GM12878 (cell line): ENCODE measurements around the gene CMTM2. TPM values are rescaled to one million over a fixed set of nuclear protein-coding genes. Genes with fewer than 3 reads are reported as not detected.

ENCODE experiments used
- ATAC-seq: fragments of 200-7000 bp; cut with Tn5 transposase; 3 replicates; pipeline ENCODE4 v1.9.1; 2020; ENCODE audit warnings: mild to moderate bottlenecking, moderate library complexity
- BruUV-seq: library from RNA; stranded (reverse); fragments of 400-500 nt; replicated peaks from 2 replicates; lab custom pipeline; 2021; lab: Mats Ljungman, UMichigan
- CTCF ChIA-PET: fragments of 300-600 bp; sonication (Branson Sonifier 250); formaldehyde crosslinking; extraction: SDS; loops from one replicate; lab custom pipeline; 2021; ENCODE audit warnings: inconsistent platforms; lab: Yijun Ruan, JAX
- POLR2A ChIA-PET: fragments of 350-600 bp; formaldehyde crosslinking; extraction: SDS; loops from one replicate; lab custom pipeline; 2021; ENCODE audit warnings: inconsistent platforms; lab: Charles Lee
- RAD21 ChIA-PET: fragments of 300-600 bp; sonication (Branson Sonifier 250); formaldehyde crosslinking; loops from one replicate; lab custom pipeline; 2023; ENCODE audit warnings: antibody characterized with exemption; ENCODE audit not compliant: unreplicated experiment; lab: Charles Lee
- SMC1A ChIA-PET: fragments of 300-600 bp; sonication (Branson Sonifier 250); formaldehyde crosslinking; loops from one replicate; lab custom pipeline; 2023; ENCODE audit not compliant: unreplicated experiment, uncharacterized antibody; lab: Charles Lee
- DNase-seq: peaks from one replicate; pipeline ENCODE4 v3.0.0-alpha.2; 2011; ENCODE audit warnings: low read depth, low spot score
- FAIRE-seq: peaks from 3 replicates; lab custom pipeline; 2011; peaks lifted over from hg19 to GRCh38; lab: Jason Lieb, UNC
- H2AFZ ChIP-seq: 2 replicates; pipeline ENCODE4 v1.6.0; 2011; ENCODE audit warnings: low read depth, low read length, control low read depth; ENCODE audit not compliant: control insufficient read depth
- H3K27ac ChIP-seq: 2 replicates; pipeline ENCODE4 v1.5.1; 2011; ENCODE audit warnings: control low read depth; ENCODE audit not compliant: control insufficient read depth, insufficient read depth
- H3K27me3 ChIP-seq, 2 experiments: replicated peaks in 1 of 2; 2 replicates each; pipeline versions ENCODE4 v1.6.0 to v1.6.1; 2011; ENCODE audit warnings: low read length in 1 of 2; ENCODE audit not compliant: control insufficient read depth in 2 of 2, insufficient read depth in 2 of 2
- H3K36me3 ChIP-seq, 2 experiments: 2 replicates each; pipeline ENCODE4 v1.5.1; 2011; ENCODE audit warnings: low read length in 1 of 2; ENCODE audit not compliant: control insufficient read depth in 2 of 2, insufficient read depth in 2 of 2
- H3K4me1 ChIP-seq: 2 replicates; pipeline ENCODE4 v1.6.1; 2011; ENCODE audit warnings: mild to moderate bottlenecking, low read length, moderate library complexity, mixed read lengths; ENCODE audit not compliant: control insufficient read depth, insufficient read depth
- H3K4me2 ChIP-seq: 2 replicates; pipeline ENCODE4 v1.6.0; 2011; ENCODE audit warnings: control low read depth; ENCODE audit not compliant: control insufficient read depth, insufficient read depth
- H3K4me3 ChIP-seq: fragments of 200-600 bp; sonication (generic); 2 replicates; pipeline ENCODE4 v1.5.1; 2016
- H3K79me2 ChIP-seq: 2 replicates; pipeline ENCODE4 v1.6.0; 2011; ENCODE audit warnings: low read length; ENCODE audit not compliant: control insufficient read depth, insufficient read depth
- H3K9ac ChIP-seq: 2 replicates; pipeline ENCODE4 v1.8.0; 2011; ENCODE audit warnings: low read length, control low read depth, mixed read lengths; ENCODE audit not compliant: control insufficient read depth, insufficient read depth
- H3K9me3 ChIP-seq: replicated peaks from 3 replicates; pipeline ENCODE4 v1.5.1; 2011; ENCODE audit warnings: mild to moderate bottlenecking, low read length; ENCODE audit not compliant: control insufficient read depth, insufficient read depth
- H4K20me1 ChIP-seq: 2 replicates; pipeline ENCODE4 v1.6.0; 2011; ENCODE audit not compliant: control insufficient read depth, insufficient read depth
- CBX5 ChIP-seq: sonication (generic); IDR thresholded peaks from 2 replicates; pipeline ENCODE4 v1.6.1; 2016; ENCODE audit warnings: low read depth, moderate library complexity, mild to moderate bottlenecking, inconsistent platforms
- DPF2 ChIP-seq: fragments of 450-650 bp; IDR thresholded peaks from 2 replicates; pipeline ENCODE4 v1.6.1; 2017; ENCODE audit warnings: mild to moderate bottlenecking
- EED ChIP-seq: sonication (generic); IDR thresholded peaks from 2 replicates; pipeline ENCODE4 v1.6.1; 2016; ENCODE audit warnings: antibody characterized with exemption, low read depth
- HDAC2 ChIP-seq: fragments of 200-600 bp; sonication (generic); IDR thresholded peaks from 2 replicates; pipeline ENCODE4 v1.6.1; 2017
- HDAC6 ChIP-seq: fragments of 200-600 bp; sonication (generic); IDR thresholded peaks from one replicate; pipeline ENCODE4 v1.8.0; 2017; ENCODE audit warnings: antibody characterized with exemption; ENCODE audit not compliant: unreplicated experiment
- LARP7 ChIP-seq: fragments of 450-650 bp; IDR thresholded peaks from 2 replicates; pipeline ENCODE4 v1.6.1; 2017; ENCODE audit warnings: mild to moderate bottlenecking
- MTA3 ChIP-seq: IDR thresholded peaks from 2 replicates; pipeline ENCODE4 v1.6.1; 2012; ENCODE audit warnings: low read length, inconsistent platforms, borderline replicate concordance
- NFYB ChIP-seq: IDR thresholded peaks from 2 replicates; pipeline ENCODE4 v1.6.1; 2011; ENCODE audit warnings: low read depth, mild to moderate bottlenecking, low read length, improper control_type of control experiment, moderate library complexity; ENCODE audit not compliant: insufficient read depth
- PAX5 ChIP-seq: IDR thresholded peaks from 2 replicates; pipeline ENCODE4 v1.6.1; 2011; ENCODE audit warnings: low read depth, low read length, borderline replicate concordance
- RAD21 ChIP-seq: IDR thresholded peaks from 2 replicates; pipeline ENCODE4 v1.6.1; 2011; ENCODE audit warnings: mild to moderate bottlenecking, low read depth, low read length, moderate library complexity; ENCODE audit not compliant: insufficient read depth
- SIN3A ChIP-seq: IDR thresholded peaks from 2 replicates; pipeline ENCODE4 v1.6.1; 2012; ENCODE audit warnings: low read depth, low read length, improper control_type of control experiment
- SRF ChIP-seq, 2 experiments: IDR thresholded peaks; 2 replicates each; pipeline ENCODE4 v1.6.1; 2011; ENCODE audit warnings: low read depth in 2 of 2, low read length in 2 of 2, mild to moderate bottlenecking in 1 of 2, moderate library complexity in 1 of 2
- TCF12 ChIP-seq: IDR thresholded peaks from 2 replicates; pipeline ENCODE4 v1.6.1; 2011; ENCODE audit warnings: low read depth, mild to moderate bottlenecking, low read length
- TCF3 ChIP-seq: IDR thresholded peaks from 2 replicates; pipeline ENCODE4 v1.6.1; 2012; ENCODE audit warnings: low read depth, mild to moderate bottlenecking, low read length, borderline replicate concordance; ENCODE audit not compliant: insufficient read depth
- YBX1 ChIP-seq: fragments of 450-650 bp; IDR thresholded peaks from 2 replicates; pipeline ENCODE4 v1.6.1; 2016; ENCODE audit warnings: antibody characterized with exemption
- ZZZ3 ChIP-seq: IDR thresholded peaks from 2 replicates; pipeline ENCODE4 v1.6.1; 2011; ENCODE audit warnings: low read depth; ENCODE audit not compliant: control insufficient read depth, insufficient read length
- WGBS: methylation state at CpG from one replicate; pipeline ENCODE4 v1.1.6; 2016; ENCODE audit warnings: low lambda C conversion rate; ENCODE audit not compliant: insufficient replicate concordance, insufficient coverage; ENCODE audit errors: missing lambda C conversion rate; 5-methylcytosine and 5-hydroxymethylcytosine counted together
- in situ Hi-C: fragments of 300-500 bp; cut with MboI; formaldehyde crosslinking; loops from 9 replicates; pipeline ENCODE4 v1.14.3; 2018; ENCODE audit warnings: mixed read lengths
- intact Hi-C: fragments of 100-400 bp; cut with micrococcal nuclease; formaldehyde crosslinking; loops from one replicate; pipeline ENCODE4 v1.14.2; 2022; ENCODE audit not compliant: unreplicated experiment
- polyA plus RNA-seq, 11 experiments: library from polyadenylated mRNA; depleted of rRNA in 4 of 11; unstranded in 6 of 11; stranded (reverse) in 5 of 11; fragments of >200 nt; fragmentation: Nextera tagmentation in 4 of 11; fragmentation: Illumina TruSeq in 1 of 11; extraction: Ambion mirVana in 4 of 11; extraction: Trizol in 1 of 11; gene quantifications; 1 replicate in 1 of 11; 2 replicates in 10 of 11; pipeline versions ENCODE4 v1.2.1 to v1.2.3, GENCODE V29; 2011 to 2016; ENCODE audit warnings: inconsistent platforms in 2 of 11, missing spikeins in 2 of 11, low read depth in 1 of 11
- total RNA-seq, 4 experiments: library from RNA; depleted of rRNA in 3 of 4; stranded (reverse); fragments of >200 nt in 3 of 4; fragmentation: Illumina TruSeq in 1 of 4; extraction: Trizol in 1 of 4; gene quantifications; 2 replicates each; pipeline versions ENCODE4 v1.2.1 to v1.2.3, GENCODE V29; 2013 to 2021
- TF ChIP-seq, protein P1 (sequence below): fragments of 450-650 bp; IDR thresholded peaks from 2 replicates; pipeline ENCODE4 v1.6.1; 2016; ENCODE audit warnings: mild to moderate bottlenecking
- TF ChIP-seq, protein P2 (sequence below): IDR thresholded peaks from 2 replicates; pipeline ENCODE4 v1.6.1; 2011; ENCODE audit warnings: low read depth, mild to moderate bottlenecking, low read length, moderate library complexity, borderline replicate concordance; ENCODE audit errors: extremely low read depth
- TF ChIP-seq, protein P3 (sequence below): IDR thresholded peaks from 2 replicates; pipeline ENCODE4 v1.6.1; 2012; ENCODE audit warnings: mild to moderate bottlenecking, low read depth, low read length
- TF ChIP-seq, protein P4 (sequence below): IDR thresholded peaks from 2 replicates; pipeline ENCODE4 v1.6.1; 2011; ENCODE audit warnings: low read depth, low read length, improper control_type of control experiment, borderline replicate concordance

The CMTM2 gene
- total and polyA plus RNA-seq, 10 of the 15 experiments (the other 5 are each of a cell fraction or from before 2014, with no cell fraction given), result 0.26 to 0.34 TPM; not detected in 8

DNA sequence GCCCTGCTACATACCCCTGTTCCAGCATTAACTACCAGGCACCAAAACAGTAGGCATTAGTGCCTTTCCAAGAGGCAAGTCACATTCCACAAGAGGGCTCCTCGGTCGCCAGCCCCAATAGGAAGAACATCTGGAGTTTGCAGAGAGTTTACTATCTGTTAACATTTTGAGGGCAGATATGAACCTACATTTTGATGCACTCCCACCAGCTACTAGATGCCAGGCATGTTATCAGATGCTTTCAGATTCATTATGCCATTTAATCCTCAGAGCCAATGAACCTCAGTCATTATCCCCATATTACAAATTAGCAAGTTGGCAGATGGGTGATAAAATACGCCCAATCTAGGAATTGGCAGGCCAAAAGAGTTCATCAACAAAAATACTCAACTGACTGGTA, 4.2 kb upstream of the CMTM2 start:
- Histone ChIP-seq H3K27ac (no peak overlapping the region), H3K9ac (no peak overlapping the region), H3K36me3 (no peaks in the 10 kb centered on the region), H3K4me2 (no peak overlapping the region), H3K27me3 (peaks cover 7 to 13% of the 10 kb centered on the region in 2 experiments), H3K9me3 (no peaks in the 10 kb centered on the region), H3K4me1 (no peaks in the 10 kb centered on the region), H3K79me2 (no peaks in the 10 kb centered on the region), H2AFZ (no peak overlapping the region), H3K4me3 (no peak overlapping the region), H4K20me1 (no peaks in the 10 kb centered on the region)
- DNase-seq (no peak), ATAC-seq (no peak), FAIRE-seq (no peak)
- in situ Hi-C loops, result no loop called here
- ChIA-PET CTCF (interaction anchor here (0.6 to 4.6 kb wide), 7 partner anchors 12 to 1906 kb away, joined by 3 to 26 read pairs (median 3); no protein-coding TSS in a partner anchor), SMC1A (interaction anchor here (1.1 to 4.0 kb wide), 6 partner anchors 12 to 132 kb away, joined by 3 to 25 read pairs (median 4); no protein-coding TSS in a partner anchor), POLR2A (interaction anchor here (0.5 to 2.4 kb wide), 2 partner anchors 11 to 42 kb away, joined by 4 to 6 read pairs; no protein-coding TSS in a partner anchor), RAD21 (interaction anchor here (0.7 to 1.0 kb wide), 2 partner anchors 12 to 13 kb away, joined by 3 read pairs; no protein-coding TSS in a partner anchor)
- BruUV-seq, result no TSS peak
- TF ChIP-seq ZZZ3 (no peak), TCF3 (no peak), RAD21 (no peak), NFYB (no peak), LARP7 (no peak), DPF2 (no peak), SRF (IDR thresholded peaks at IDR 0.05; ENCODE audit: low read depth in 2 of 2, low read length in 2 of 2) (no peak), MTA3 (no peak), CBX5 (no peak), HDAC2 (no peak), YBX1 (no peak), TCF12 (no peak), SIN3A (no peak), HDAC6 (no peak), EED (no peak), PAX5 (no peak)
- TF ChIP-seq, protein P1, sequence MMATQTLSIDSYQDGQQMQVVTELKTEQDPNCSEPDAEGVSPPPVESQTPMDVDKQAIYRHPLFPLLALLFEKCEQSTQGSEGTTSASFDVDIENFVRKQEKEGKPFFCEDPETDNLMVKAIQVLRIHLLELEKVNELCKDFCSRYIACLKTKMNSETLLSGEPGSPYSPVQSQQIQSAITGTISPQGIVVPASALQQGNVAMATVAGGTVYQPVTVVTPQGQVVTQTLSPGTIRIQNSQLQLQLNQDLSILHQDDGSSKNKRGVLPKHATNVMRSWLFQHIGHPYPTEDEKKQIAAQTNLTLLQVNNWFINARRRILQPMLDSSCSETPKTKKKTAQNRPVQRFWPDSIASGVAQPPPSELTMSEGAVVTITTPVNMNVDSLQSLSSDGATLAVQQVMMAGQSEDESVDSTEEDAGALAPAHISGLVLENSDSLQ, result no peak
- TF ChIP-seq, protein P2, sequence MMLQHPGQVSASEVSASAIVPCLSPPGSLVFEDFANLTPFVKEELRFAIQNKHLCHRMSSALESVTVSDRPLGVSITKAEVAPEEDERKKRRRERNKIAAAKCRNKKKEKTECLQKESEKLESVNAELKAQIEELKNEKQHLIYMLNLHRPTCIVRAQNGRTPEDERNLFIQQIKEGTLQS, result no peak
- TF ChIP-seq, protein P3, sequence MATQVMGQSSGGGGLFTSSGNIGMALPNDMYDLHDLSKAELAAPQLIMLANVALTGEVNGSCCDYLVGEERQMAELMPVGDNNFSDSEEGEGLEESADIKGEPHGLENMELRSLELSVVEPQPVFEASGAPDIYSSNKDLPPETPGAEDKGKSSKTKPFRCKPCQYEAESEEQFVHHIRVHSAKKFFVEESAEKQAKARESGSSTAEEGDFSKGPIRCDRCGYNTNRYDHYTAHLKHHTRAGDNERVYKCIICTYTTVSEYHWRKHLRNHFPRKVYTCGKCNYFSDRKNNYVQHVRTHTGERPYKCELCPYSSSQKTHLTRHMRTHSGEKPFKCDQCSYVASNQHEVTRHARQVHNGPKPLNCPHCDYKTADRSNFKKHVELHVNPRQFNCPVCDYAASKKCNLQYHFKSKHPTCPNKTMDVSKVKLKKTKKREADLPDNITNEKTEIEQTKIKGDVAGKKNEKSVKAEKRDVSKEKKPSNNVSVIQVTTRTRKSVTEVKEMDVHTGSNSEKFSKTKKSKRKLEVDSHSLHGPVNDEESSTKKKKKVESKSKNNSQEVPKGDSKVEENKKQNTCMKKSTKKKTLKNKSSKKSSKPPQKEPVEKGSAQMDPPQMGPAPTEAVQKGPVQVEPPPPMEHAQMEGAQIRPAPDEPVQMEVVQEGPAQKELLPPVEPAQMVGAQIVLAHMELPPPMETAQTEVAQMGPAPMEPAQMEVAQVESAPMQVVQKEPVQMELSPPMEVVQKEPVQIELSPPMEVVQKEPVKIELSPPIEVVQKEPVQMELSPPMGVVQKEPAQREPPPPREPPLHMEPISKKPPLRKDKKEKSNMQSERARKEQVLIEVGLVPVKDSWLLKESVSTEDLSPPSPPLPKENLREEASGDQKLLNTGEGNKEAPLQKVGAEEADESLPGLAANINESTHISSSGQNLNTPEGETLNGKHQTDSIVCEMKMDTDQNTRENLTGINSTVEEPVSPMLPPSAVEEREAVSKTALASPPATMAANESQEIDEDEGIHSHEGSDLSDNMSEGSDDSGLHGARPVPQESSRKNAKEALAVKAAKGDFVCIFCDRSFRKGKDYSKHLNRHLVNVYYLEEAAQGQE, result no peak
- TF ChIP-seq, protein P4, sequence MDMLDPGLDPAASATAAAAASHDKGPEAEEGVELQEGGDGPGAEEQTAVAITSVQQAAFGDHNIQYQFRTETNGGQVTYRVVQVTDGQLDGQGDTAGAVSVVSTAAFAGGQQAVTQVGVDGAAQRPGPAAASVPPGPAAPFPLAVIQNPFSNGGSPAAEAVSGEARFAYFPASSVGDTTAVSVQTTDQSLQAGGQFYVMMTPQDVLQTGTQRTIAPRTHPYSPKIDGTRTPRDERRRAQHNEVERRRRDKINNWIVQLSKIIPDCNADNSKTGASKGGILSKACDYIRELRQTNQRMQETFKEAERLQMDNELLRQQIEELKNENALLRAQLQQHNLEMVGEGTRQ, result no peak
- intact Hi-C loops, result no loop called here
- WGBS, result 81% methylated on average over 3 of the region's 3 CpGs
